Loucy (cell line): Measurements from ENCODE around the gene CCN6.

Experiments used
- H2AFZ ChIP-seq: fragments of 200-600 bp; sonication (generic); 2 replicates; pipeline ENCODE4 v1.6.0; 2016; ENCODE audit warnings: antibody characterized with exemption, mild to moderate bottlenecking, low read length, moderate library complexity
- H3F3A ChIP-seq: fragments of 200-600 bp; 2 replicates; pipeline ENCODE4 v1.6.0; 2016; ENCODE audit warnings: antibody characterized with exemption, low read depth, mild to moderate bottlenecking
- H3K27me3 ChIP-seq: fragments of 200-600 bp; sonication (generic); 2 replicates; pipeline ENCODE4 v1.6.1; 2014; ENCODE audit warnings: low read length, mild to moderate bottlenecking; ENCODE audit not compliant: insufficient read depth, poor library complexity, severe bottlenecking
- H3K36me3 ChIP-seq: fragments of 200-600 bp; sonication (generic); 2 replicates; pipeline ENCODE4 v1.6.1; 2016; ENCODE audit warnings: low read length; ENCODE audit not compliant: insufficient read depth
- H3K4me1 ChIP-seq: fragments of 200-600 bp; sonication (generic); 2 replicates; pipeline ENCODE4 v1.5.1; 2014; ENCODE audit warnings: low read length, mild to moderate bottlenecking; ENCODE audit not compliant: insufficient read depth, poor library complexity, severe bottlenecking
- H3K4me2 ChIP-seq: fragments of 200-600 bp; sonication (generic); 2 replicates; pipeline ENCODE4 v1.6.0; 2014; ENCODE audit warnings: antibody characterized with exemption, low read length, low read depth, mild to moderate bottlenecking; ENCODE audit not compliant: poor library complexity, severe bottlenecking
- H3K4me3 ChIP-seq: fragments of 200-600 bp; sonication (generic); 2 replicates; pipeline ENCODE4 v1.5.1; 2014; ENCODE audit warnings: low read length, mild to moderate bottlenecking, mixed read lengths; ENCODE audit not compliant: poor library complexity, severe bottlenecking
- H3K79me2 ChIP-seq: fragments of 200-600 bp; sonication (generic); 2 replicates; pipeline ENCODE4 v1.6.1; 2014; ENCODE audit warnings: low read length; ENCODE audit not compliant: insufficient read depth
- H3K9ac ChIP-seq: fragments of 200-600 bp; sonication (generic); 2 replicates; pipeline ENCODE4 v1.6.0; 2014; ENCODE audit warnings: mild to moderate bottlenecking, low read depth, low read length, moderate library complexity; ENCODE audit not compliant: poor library complexity, severe bottlenecking
- H3K9me2 ChIP-seq: fragments of 200-600 bp; sonication (generic); replicated peaks from 2 replicates; pipeline ENCODE4 v1.6.1; 2016; ENCODE audit warnings: low read depth, low read length, mixed read lengths
- H3K9me3 ChIP-seq: fragments of 200-600 bp; sonication (generic); 2 replicates; pipeline ENCODE4 v1.6.1; 2014; ENCODE audit warnings: mild to moderate bottlenecking, antibody characterized with exemption, low read length, low read depth; ENCODE audit not compliant: insufficient read depth
- H4K20me1 ChIP-seq: fragments of 200-600 bp; sonication (generic); 2 replicates; pipeline ENCODE4 v1.6.0; 2014; ENCODE audit warnings: antibody characterized with exemption, low read length, mild to moderate bottlenecking; ENCODE audit not compliant: insufficient read depth, poor library complexity, severe bottlenecking
- EZH2phosphoT487 ChIP-seq: fragments of 200-600 bp; IDR thresholded peaks from 2 replicates; pipeline ENCODE4 v1.6.1; 2018; ENCODE audit warnings: antibody characterized with exemption, mild to moderate bottlenecking, moderate library complexity, borderline replicate concordance
- TF ChIP-seq, protein P1 (sequence below): fragments of 200-600 bp; sonication (generic); conservative IDR thresholded peaks from 2 replicates; pipeline ENCODE4 v1.5.1; 2014; ENCODE audit warnings: mild to moderate bottlenecking, antibody characterized with exemption, low read length

The CCN6 gene

DNA sequence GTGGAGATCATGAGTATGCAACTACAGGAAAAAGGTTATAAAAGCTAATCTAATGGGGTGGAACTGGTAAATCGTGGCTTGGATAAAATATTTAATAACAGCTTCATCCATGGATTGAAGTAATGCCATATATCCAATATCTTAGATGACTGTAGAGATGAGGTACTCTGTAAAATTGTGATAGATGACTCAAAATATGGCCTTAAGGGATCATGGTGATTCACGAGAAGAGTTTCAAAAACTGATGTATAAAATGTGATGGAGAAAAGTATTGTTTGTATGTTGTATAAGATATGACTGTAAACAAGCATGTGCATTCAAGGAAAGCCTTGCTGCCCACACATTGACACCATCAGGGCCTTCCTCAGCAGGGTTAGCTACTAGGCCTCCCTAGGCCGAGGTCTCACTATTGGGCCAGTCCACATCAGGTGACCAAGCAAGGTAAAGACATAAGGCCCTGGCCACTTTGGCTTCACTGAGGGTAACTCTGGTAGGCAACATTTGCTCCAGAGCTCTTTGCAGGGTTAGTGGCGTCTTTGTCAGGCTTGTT lies 17.7 kb upstream of the CCN6 start:
- H3K4me3 ChIP-seq: no peak overlapping the region
- no peaks in the 10 kb centered on the region for H3K9me3 ChIP-seq
- H3K27me3 ChIP-seq: no peaks in the 10 kb centered on the region
- no peaks in the 10 kb centered on the region for H3K9me2 ChIP-seq
- no peaks in the 10 kb centered on the region for H3K79me2 ChIP-seq
- H2AFZ ChIP-seq: no peak overlapping the region
- H3K4me2 ChIP-seq: no peak overlapping the region
- H4K20me1 ChIP-seq: no peaks in the 10 kb centered on the region
- TF ChIP-seq, protein P1, sequence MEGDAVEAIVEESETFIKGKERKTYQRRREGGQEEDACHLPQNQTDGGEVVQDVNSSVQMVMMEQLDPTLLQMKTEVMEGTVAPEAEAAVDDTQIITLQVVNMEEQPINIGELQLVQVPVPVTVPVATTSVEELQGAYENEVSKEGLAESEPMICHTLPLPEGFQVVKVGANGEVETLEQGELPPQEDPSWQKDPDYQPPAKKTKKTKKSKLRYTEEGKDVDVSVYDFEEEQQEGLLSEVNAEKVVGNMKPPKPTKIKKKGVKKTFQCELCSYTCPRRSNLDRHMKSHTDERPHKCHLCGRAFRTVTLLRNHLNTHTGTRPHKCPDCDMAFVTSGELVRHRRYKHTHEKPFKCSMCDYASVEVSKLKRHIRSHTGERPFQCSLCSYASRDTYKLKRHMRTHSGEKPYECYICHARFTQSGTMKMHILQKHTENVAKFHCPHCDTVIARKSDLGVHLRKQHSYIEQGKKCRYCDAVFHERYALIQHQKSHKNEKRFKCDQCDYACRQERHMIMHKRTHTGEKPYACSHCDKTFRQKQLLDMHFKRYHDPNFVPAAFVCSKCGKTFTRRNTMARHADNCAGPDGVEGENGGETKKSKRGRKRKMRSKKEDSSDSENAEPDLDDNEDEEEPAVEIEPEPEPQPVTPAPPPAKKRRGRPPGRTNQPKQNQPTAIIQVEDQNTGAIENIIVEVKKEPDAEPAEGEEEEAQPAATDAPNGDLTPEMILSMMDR: no peak
- no peak for TF ChIP-seq EZH2phosphoT487
- H3K36me3 ChIP-seq: no peaks in the 10 kb centered on the region
- H3K9ac ChIP-seq: no peak overlapping the region
- peaks cover 6% of the 10 kb centered on the region for H3K4me1 ChIP-seq
- no peaks in the 10 kb centered on the region for H3F3A ChIP-seq

- Histone ChIP-seq H3K36me3 (no peaks in the 10 kb centered on the region), H4K20me1 (no peaks in the 10 kb centered on the region), H3K4me1 (peaks cover 6% of the 10 kb centered on the region), H3K27me3 (no peaks in the 10 kb centered on the region), H3K9me2 (no peaks in the 10 kb centered on the region), H3K4me2 (no peak overlapping the region), H3F3A (no peaks in the 10 kb centered on the region), H2AFZ (no peak overlapping the region), H3K79me2 (no peaks in the 10 kb centered on the region), H3K4me3 (no peak overlapping the region), H3K9ac (no peak overlapping the region), H3K9me3 (no peaks in the 10 kb centered on the region)
- TF ChIP-seq, protein P1: no peak
- no peak for TF ChIP-seq EZH2phosphoT487
Observed at GRCh38 chr6:112037783-112038216, 16.1 kb upstream of the CCN6 start.

GRCh38 chr6:112038268-112038667 lies 15.6 kb upstream of the CCN6 start:
- Histone ChIP-seq H3F3A (no peaks in the 10 kb centered on the region), H3K4me2 (no peak overlapping the region), H2AFZ (no peak overlapping the region)

More at GRCh38 chr6:112038268-112038667, 15.6 kb upstream of the CCN6 start:
- Histone ChIP-seq H3K9me2 (no peaks in the 10 kb centered on the region), H3K9ac (no peak overlapping the region), H3K79me2 (no peaks in the 10 kb centered on the region), H3K4me1 (peaks cover 7% of the 10 kb centered on the region), H3K36me3 (no peaks in the 10 kb centered on the region), H3K4me3 (no peak overlapping the region), H4K20me1 (no peaks in the 10 kb centered on the region), H3K9me3 (no peaks in the 10 kb centered on the region), H3K27me3 (no peaks in the 10 kb centered on the region)
- no peak for TF ChIP-seq EZH2phosphoT487
- TF ChIP-seq, protein P1: no peak
